HCT116 (cell line): Measurements from ENCODE around the gene PPM1B. TPM values are rescaled to one million over a fixed set of nuclear protein-coding genes. Genes with fewer than 3 reads are reported as not detected.

Source experiments
- ATAC-seq: fragments of 200-7000 bp; cut with Tn5 transposase; 2 replicates; pipeline ENCODE4 v1.9.1; 2020; ENCODE audit warnings: mild to moderate bottlenecking, moderate library complexity
- BruUV-seq: library from RNA; stranded (reverse); fragments of 400-500 nt; replicated peaks from 2 replicates; lab custom pipeline; 2021; lab: Mats Ljungman, UMichigan
- CTCF ChIA-PET: fragments of 300-600 bp; sonication (Branson Sonifier 250); formaldehyde crosslinking; loops from one replicate; lab custom pipeline; 2021; ENCODE audit warnings: antibody characterized with exemption; lab: Charles Lee
- POLR2A ChIA-PET: fragments of 300-600, 350-600 bp; sonication (Branson Sonifier 250); formaldehyde crosslinking; loops from one replicate; lab custom pipeline; 2021; ENCODE audit warnings: antibody characterized with exemption; lab: Charles Lee
- RAD21 ChIA-PET, 2 experiments: fragments of 300-600 bp; sonication (Branson Sonifier 250); formaldehyde crosslinking; loops; one replicate each; lab custom pipeline; 2023; ENCODE audit warnings: low total read pairs in 2 of 2; ENCODE audit not compliant: uncharacterized antibody in 2 of 2, unreplicated experiment in 2 of 2, low non-redundant PET in 1 of 2; lab: Charles Lee
- DNase-seq: peaks from one replicate; pipeline ENCODE4 v3.0.0-alpha.2; 2010; ENCODE audit warnings: low read depth, low spot score
- H2AFZ ChIP-seq: fragments of 200-600 bp; shearing (Covaris generic), sonication (generic); 2 replicates; pipeline ENCODE4 v1.6.1; 2017; ENCODE audit warnings: low read depth, mixed run types, mixed read lengths, antibody characterized with exemption, low read length; ENCODE audit not compliant: poor library complexity, severe bottlenecking
- H3K27ac ChIP-seq: 2 replicates; pipeline ENCODE4 v1.5.1; 2012; ENCODE audit warnings: low read depth, low read length
- H3K27me3 ChIP-seq: fragments of 200-600 bp; sonication (generic); 2 replicates; pipeline ENCODE4 v1.6.1; 2016; ENCODE audit warnings: mixed run types, low read length, mixed read lengths; ENCODE audit not compliant: insufficient read depth
- H3K36me3 ChIP-seq, 2 experiments: fragments of 200-500 bp in 1 of 2; fragments of 200-600 bp in 1 of 2; sonication (Bioruptor generic) in 1 of 2; sonication (generic) in 1 of 2; 2 replicates each; pipeline versions ENCODE4 v1.5.1 to v1.6.1; 2014 to 2016; ENCODE audit warnings: low read length in 2 of 2, inconsistent platforms in 1 of 2, mixed read lengths in 1 of 2, mixed run types in 1 of 2; ENCODE audit not compliant: insufficient read depth in 2 of 2, control insufficient read depth in 1 of 2
- H3K4me1 ChIP-seq, 2 experiments: fragments of 200-600 bp in 1 of 2; sonication (generic) in 1 of 2; 2 replicates each; pipeline versions ENCODE4 v1.5.1 to v1.6.1; 2012 to 2017; ENCODE audit warnings: low read length in 2 of 2, inconsistent platforms in 1 of 2, mild to moderate bottlenecking in 1 of 2, mixed read lengths in 1 of 2, mixed run types in 1 of 2, moderate library complexity in 1 of 2; ENCODE audit not compliant: insufficient read depth in 2 of 2, control insufficient read depth in 1 of 2
- H3K4me2 ChIP-seq: fragments of 200-600 bp; sonication (generic); 2 replicates; pipeline ENCODE4 v1.6.1; 2017; ENCODE audit warnings: mixed run types, low read length, mixed read lengths
- H3K4me3 ChIP-seq, 2 experiments: fragments of 200-600 bp in 1 of 2; sonication (generic) in 1 of 2; replicated peaks in 1 of 2; 2 replicates each; pipeline ENCODE4 v1.5.1; 2011 to 2016; ENCODE audit warnings: low read length in 2 of 2, control low read depth in 1 of 2, low read depth in 1 of 2, mild to moderate bottlenecking in 1 of 2, mixed read lengths in 1 of 2, mixed run types in 1 of 2
- H3K79me2 ChIP-seq: fragments of 200-600 bp; sonication (generic); 2 replicates; pipeline ENCODE4 v1.6.1; 2017; ENCODE audit warnings: mild to moderate bottlenecking, mixed run types, low read length, moderate library complexity, mixed read lengths; ENCODE audit not compliant: insufficient read depth
- H3K9ac ChIP-seq: fragments of 200-600 bp; sonication (generic); 2 replicates; pipeline ENCODE4 v1.6.1; 2016; ENCODE audit warnings: low read length, mixed read lengths
- H3K9me2 ChIP-seq: fragments of 200-600 bp; sonication (generic), shearing (Covaris generic); 2 replicates; pipeline ENCODE4 v1.6.1; 2017; ENCODE audit warnings: mixed run types, mild to moderate bottlenecking, moderate library complexity; ENCODE audit not compliant: insufficient read depth
- H3K9me3 ChIP-seq, 2 experiments: fragments of 200-500 bp in 1 of 2; fragments of 200-600 bp in 1 of 2; sonication (Bioruptor generic) in 1 of 2; sonication (generic) in 1 of 2; 2 replicates each; pipeline ENCODE4 v1.6.1; 2014 to 2017; ENCODE audit warnings: low read length in 2 of 2, mixed read lengths in 2 of 2, inconsistent platforms in 1 of 2, low read depth in 1 of 2, mild to moderate bottlenecking in 1 of 2, mixed run types in 1 of 2, moderate library complexity in 1 of 2; ENCODE audit not compliant: control insufficient read depth in 1 of 2, insufficient read depth in 1 of 2
- H4K20me1 ChIP-seq: fragments of 200-600 bp; sonication (generic), shearing (Covaris generic); 2 replicates; pipeline ENCODE4 v1.6.1; 2017; ENCODE audit warnings: mixed run types, mild to moderate bottlenecking, moderate library complexity; ENCODE audit not compliant: insufficient read depth
- ATF3 ChIP-seq: IDR thresholded peaks from 2 replicates; pipeline ENCODE4 v1.6.1; 2012
- CBX3 ChIP-seq: IDR thresholded peaks from 2 replicates; pipeline ENCODE4 v1.6.1; 2012; ENCODE audit warnings: low read depth
- EGR1 ChIP-seq: IDR thresholded peaks from 2 replicates; pipeline ENCODE4 v1.6.1; 2012; ENCODE audit warnings: low read depth
- ELF1 ChIP-seq: IDR thresholded peaks from 2 replicates; pipeline ENCODE4 v1.6.1; 2012; ENCODE audit warnings: low read depth, borderline replicate concordance
- MAX ChIP-seq: IDR thresholded peaks from 2 replicates; pipeline ENCODE4 v1.6.1; 2012
- POLR2A ChIP-seq: IDR thresholded peaks from 2 replicates; pipeline ENCODE4 v1.7.0; 2011; ENCODE audit warnings: borderline replicate concordance; ENCODE audit not compliant: insufficient read depth, insufficient read length; ENCODE audit errors: extremely low read depth
- POLR2AphosphoS5 ChIP-seq: IDR thresholded peaks from 2 replicates; pipeline ENCODE4 v1.6.1; 2011; ENCODE audit warnings: mild to moderate bottlenecking, low read depth, low read length, moderate library complexity
- REST ChIP-seq: IDR thresholded peaks from 2 replicates; pipeline ENCODE4 v1.6.1; 2012; ENCODE audit warnings: low read depth
- SIN3A ChIP-seq: IDR thresholded peaks from 2 replicates; pipeline ENCODE4 v1.6.1; 2012; ENCODE audit warnings: low read depth
- SP1 ChIP-seq: IDR thresholded peaks from 2 replicates; pipeline ENCODE4 v1.6.1; 2012; ENCODE audit warnings: low read depth
- SRF ChIP-seq: IDR thresholded peaks from 2 replicates; pipeline ENCODE4 v1.6.1; 2012; ENCODE audit warnings: low read depth
- YY1 ChIP-seq: IDR thresholded peaks from 2 replicates; pipeline ENCODE4 v1.6.1; 2011; ENCODE audit warnings: low read length, low read depth, moderate library complexity, mild to moderate bottlenecking; ENCODE audit not compliant: insufficient replicate concordance; ENCODE audit errors: extremely low read depth
- ZNF274 ChIP-seq: fragments of 200-500 bp; sonication (Bioruptor generic); IDR thresholded peaks from 2 replicates; pipeline ENCODE4 v1.6.1; 2014; ENCODE audit warnings: mild to moderate bottlenecking, low read depth, low read length, inconsistent platforms
- intact Hi-C: fragments of 100-400 bp; cut with micrococcal nuclease; formaldehyde crosslinking; loops from 2 replicates; pipeline ENCODE4 v1.10.0; 2022
- total RNA-seq: library from RNA; stranded (reverse); gene quantifications from one replicate; pipeline ENCODE4 v1.2.1, GENCODE V29; 2021; ENCODE audit not compliant: unreplicated experiment
- TF ChIP-seq, protein P1 (sequence below): IDR thresholded peaks from 2 replicates; pipeline ENCODE4 v1.6.1; 2011; ENCODE audit warnings: mild to moderate bottlenecking, low read length, moderate library complexity; ENCODE audit not compliant: insufficient replicate concordance; ENCODE audit errors: extremely low read depth

PPM1B gene
- total RNA-seq, 1 experiment from 2014 or later = 36.9 TPM

- peak; percentile 84 for ATAC-seq
- Histone ChIP-seq H3K27ac (peak overlapping the region; percentile 61), H3K36me3 (no peaks in the 10 kb centered on the region), H3K27me3 (no peaks in the 10 kb centered on the region), H3K9me3 (no peaks in the 10 kb centered on the region), H3K79me2 (peaks cover 39% of the 10 kb centered on the region), H3K4me3 (peak overlapping the region; percentile 42), H3K4me2 (peak overlapping the region; percentile 65), H4K20me1 (0 out of 2 replicates have a peak, but pooled peaks cover 6% of the 10 kb centered on the region), H2AFZ (peak overlapping the region; percentile 67), H3K9ac (peak overlapping the region; percentile 75), H3K4me1 (peaks cover 3 to 51% of the 10 kb centered on the region in 2 experiments), H3K9me2 (no peaks in the 10 kb centered on the region)
- intact Hi-C loops = no loop called here
- CTCF ChIA-PET = interaction anchor here (0.9 kb wide), 1 partner anchor 76 kb away, joined by 3 read pairs; no protein-coding TSS in a partner anchor
- BruUV-seq = no TSS peak
- peak; percentile 99 for DNase-seq
- RAD21 ChIA-PET = no interaction called here
- POLR2A ChIA-PET = interaction anchor here (0.6 to 1.2 kb wide), 5 partner anchors 9 to 182 kb away, joined by 3 to 6 read pairs (median 4); no protein-coding TSS in a partner anchor
- TF ChIP-seq YY1 (peak; percentile 5), MAX (peak; percentile 90), REST (no peak), ZNF274 (no peak), CBX3 (0 out of 2 replicates have a peak, but pooled peaks have one; percentile 46), SRF (peak; percentile 69), SIN3A (no peak), POLR2AphosphoS5 (peak; percentile 57), POLR2A (peak; percentile 40), ELF1 (peak; percentile 64), EGR1 (peak; percentile 91), SP1 (peak; percentile 95), ATF3 (no peak)
- TF ChIP-seq, protein P1, sequence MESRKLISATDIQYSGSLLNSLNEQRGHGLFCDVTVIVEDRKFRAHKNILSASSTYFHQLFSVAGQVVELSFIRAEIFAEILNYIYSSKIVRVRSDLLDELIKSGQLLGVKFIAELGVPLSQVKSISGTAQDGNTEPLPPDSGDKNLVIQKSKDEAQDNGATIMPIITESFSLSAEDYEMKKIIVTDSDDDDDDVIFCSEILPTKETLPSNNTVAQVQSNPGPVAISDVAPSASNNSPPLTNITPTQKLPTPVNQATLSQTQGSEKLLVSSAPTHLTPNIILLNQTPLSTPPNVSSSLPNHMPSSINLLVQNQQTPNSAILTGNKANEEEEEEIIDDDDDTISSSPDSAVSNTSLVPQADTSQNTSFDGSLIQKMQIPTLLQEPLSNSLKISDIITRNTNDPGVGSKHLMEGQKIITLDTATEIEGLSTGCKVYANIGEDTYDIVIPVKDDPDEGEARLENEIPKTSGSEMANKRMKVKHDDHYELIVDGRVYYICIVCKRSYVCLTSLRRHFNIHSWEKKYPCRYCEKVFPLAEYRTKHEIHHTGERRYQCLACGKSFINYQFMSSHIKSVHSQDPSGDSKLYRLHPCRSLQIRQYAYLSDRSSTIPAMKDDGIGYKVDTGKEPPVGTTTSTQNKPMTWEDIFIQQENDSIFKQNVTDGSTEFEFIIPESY = peak; percentile 52
Measured at GRCh38 chr2:44167908-44168680, 581 bp upstream of the PPM1B start.
